IgD-negative memory B cell (primary cell): Measurements from ENCODE around the gene DHX40. TPM values are rescaled to one million over a fixed set of nuclear protein-coding genes. Genes with fewer than 3 reads are reported as not detected.

Experiments used
- H3K27ac Mint-ChIP-seq, 3 donors: one replicate each; pipeline ENCODE4 v1.8.0; 2020 to 2022; ENCODE audit warnings: mild to moderate bottlenecking in 3 of 3, mixed read lengths in 3 of 3, moderate library complexity in 1 of 3
- H3K27me3 Mint-ChIP-seq: one replicate; pipeline ENCODE4 v1.8.0; 2021; ENCODE audit warnings: mixed read lengths
- H3K36me3 Mint-ChIP-seq: one replicate; pipeline ENCODE4 v1.8.0; 2020; ENCODE audit warnings: mild to moderate bottlenecking, mixed read lengths
- H3K4me1 Mint-ChIP-seq, 3 donors: one replicate each; pipeline ENCODE4 v1.8.0; 2020 to 2022; ENCODE audit warnings: mixed read lengths in 3 of 3, mild to moderate bottlenecking in 1 of 3
- H3K4me3 Mint-ChIP-seq, 4 donors: one replicate each; pipeline ENCODE4 v1.8.0; 2020 to 2022; ENCODE audit warnings: mild to moderate bottlenecking in 4 of 4, mixed read lengths in 4 of 4, moderate library complexity in 3 of 4
- H3K9me3 Mint-ChIP-seq, 3 donors: one replicate each; pipeline ENCODE4 v1.8.0; 2020 to 2021; ENCODE audit warnings: mixed read lengths in 3 of 3, mild to moderate bottlenecking in 1 of 3
- polyA plus RNA-seq: library from polyadenylated mRNA; unstranded; fragments of 300-500 nt; fragmentation: Illumina TruSeq; gene quantifications from one replicate; pipeline ENCODE4 v1.2.3, GENCODE V29; 2021

Gene DHX40
- polyA plus RNA-seq, 1 donor from 2014 or later = 17.6 TPM

GRCh38 chr17:59631276-59631675, 65.9 kb downstream of the DHX40 start:
- Mint-ChIP-seq H3K4me1 (peaks cover 22 to 52% (median 50%) of the 10 kb centered on the region in 3 donors), H3K36me3 (no peaks in the 10 kb centered on the region), H3K4me3 (no peak overlapping the region)

GRCh38 chr17:59632398-59632797, 67.0 kb downstream of the DHX40 start:
- Mint-ChIP-seq H3K27me3 (no peaks in the 10 kb centered on the region), H3K36me3 (no peaks in the 10 kb centered on the region), H3K4me1 (peaks cover 20 to 49% (median 43%) of the 10 kb centered on the region in 3 donors), H3K9me3 (no peaks in the 10 kb centered on the region), H3K27ac (no peak overlapping the region), H3K4me3 (peak overlapping the region in 1 of 4 donors; percentile 17)

More at GRCh38 chr17:59631276-59631675, 65.9 kb downstream of the DHX40 start:
- no peaks in the 10 kb centered on the region for H3K9me3 Mint-ChIP-seq
- no peaks in the 10 kb centered on the region for H3K27me3 Mint-ChIP-seq
- no peak overlapping the region for H3K27ac Mint-ChIP-seq

GRCh38 chr17:59633658-59634359, 68.4 kb downstream of the DHX40 start:
- Mint-ChIP-seq H3K27me3 (no peaks in the 10 kb centered on the region), H3K4me1 (peaks cover 15 to 47% (median 39%) of the 10 kb centered on the region in 3 donors), H3K27ac (peak overlapping the region in 2 of 3 donors; percentile 62 to 73), H3K9me3 (no peaks in the 10 kb centered on the region), H3K4me3 (no peak overlapping the region), H3K36me3 (no peaks in the 10 kb centered on the region)

GRCh38 chr17:59634632-59635541, 69.5 kb downstream of the DHX40 start:
- Mint-ChIP-seq H3K9me3 (no peaks in the 10 kb centered on the region), H3K4me1 (peaks cover 15 to 46% (median 35%) of the 10 kb centered on the region in 3 donors), H3K27ac (peak overlapping the region in 1 of 3 donors; percentile 31), H3K4me3 (peak overlapping the region in 1 of 4 donors; percentile 22), H3K36me3 (no peaks in the 10 kb centered on the region), H3K27me3 (no peaks in the 10 kb centered on the region)

- peak overlapping the region in 1 of 3 donors; percentile 23 for H3K27ac Mint-ChIP-seq
- no peaks in the 10 kb centered on the region for H3K9me3 Mint-ChIP-seq
- H3K4me1 Mint-ChIP-seq = peaks cover 24 to 48% (median 40%) of the 10 kb centered on the region in 3 donors
- H3K4me3 Mint-ChIP-seq = peak overlapping the region in 1 of 4 donors; percentile 15
- H3K36me3 Mint-ChIP-seq = no peaks in the 10 kb centered on the region
- H3K27me3 Mint-ChIP-seq = no peaks in the 10 kb centered on the region
These were observed 72.4 kb downstream of the DHX40 start for GRCh38 chr17:59637611-59638310.

- Mint-ChIP-seq H3K27ac (no peak overlapping the region), H3K4me1 (peaks cover 31 to 50% (median 44%) of the 10 kb centered on the region in 3 donors), H3K4me3 (no peak overlapping the region), H3K27me3 (no peaks in the 10 kb centered on the region), H3K36me3 (no peaks in the 10 kb centered on the region), H3K9me3 (no peaks in the 10 kb centered on the region)
These were observed 73.1 kb downstream of the DHX40 start for GRCh38 chr17:59638553-59638952.

GRCh38 chr17:59641799-59642484, 76.5 kb downstream of the DHX40 start:
- no peaks in the 10 kb centered on the region for H3K9me3 Mint-ChIP-seq
- H3K36me3 Mint-ChIP-seq = no peaks in the 10 kb centered on the region
- H3K27me3 Mint-ChIP-seq = no peaks in the 10 kb centered on the region
- H3K4me1 Mint-ChIP-seq = peaks cover 39 to 40% (median 40%) of the 10 kb centered on the region in 3 donors
- H3K4me3 Mint-ChIP-seq = peak overlapping the region; percentile 30 to 88 (median 76)
- H3K27ac Mint-ChIP-seq = peak overlapping the region; percentile 43 to 72 (median 64)

GRCh38 chr17:59642565-59642964, 77.2 kb downstream of the DHX40 start:
- Mint-ChIP-seq H3K4me1 (peaks cover 39 to 40% (median 40%) of the 10 kb centered on the region in 3 donors), H3K9me3 (no peaks in the 10 kb centered on the region), H3K27me3 (no peaks in the 10 kb centered on the region), H3K27ac (peak overlapping the region; percentile 43 to 72 (median 64)), H3K36me3 (no peaks in the 10 kb centered on the region), H3K4me3 (peak overlapping the region; percentile 30 to 88 (median 76))

- Mint-ChIP-seq H3K9me3 (no peaks in the 10 kb centered on the region), H3K27me3 (no peaks in the 10 kb centered on the region), H3K4me1 (peaks cover 34 to 37% (median 36%) of the 10 kb centered on the region in 3 donors), H3K4me3 (peak overlapping the region in 3 of 4 donors; percentile 1 to 81 (median 14)), H3K36me3 (peaks cover 2% of the 10 kb centered on the region), H3K27ac (no peak overlapping the region)
These were observed 78.0 kb downstream of the DHX40 start for GRCh38 chr17:59643159-59644140.

GRCh38 chr17:59647288-59647687, 81.9 kb downstream of the DHX40 start:
- peaks cover 15 to 26% (median 25%) of the 10 kb centered on the region in 3 donors for H3K4me1 Mint-ChIP-seq
- no peak overlapping the region for H3K27ac Mint-ChIP-seq
- peaks cover 7% of the 10 kb centered on the region for H3K36me3 Mint-ChIP-seq

GRCh38 chr17:59649886-59650285, 84.5 kb downstream of the DHX40 start:
- peaks cover 0 to 3% (median 0%) of the 10 kb centered on the region in 3 donors for H3K9me3 Mint-ChIP-seq
- no peaks in the 10 kb centered on the region for H3K27me3 Mint-ChIP-seq
- no peak overlapping the region for H3K4me3 Mint-ChIP-seq
- H3K4me1 Mint-ChIP-seq = peaks cover 0 to 10% (median 9%) of the 10 kb centered on the region in 3 donors
- peaks cover 9% of the 10 kb centered on the region for H3K36me3 Mint-ChIP-seq
- no peak overlapping the region for H3K27ac Mint-ChIP-seq

More at GRCh38 chr17:59647288-59647687, 81.9 kb downstream of the DHX40 start:
- H3K9me3 Mint-ChIP-seq = peaks cover 0 to 3% (median 0%) of the 10 kb centered on the region in 3 donors
- H3K27me3 Mint-ChIP-seq = no peaks in the 10 kb centered on the region
- H3K4me3 Mint-ChIP-seq = no peak overlapping the region

- H3K27ac Mint-ChIP-seq = peak overlapping the region in 1 of 3 donors; percentile 45
- H3K4me3 Mint-ChIP-seq = no peak overlapping the region
- peaks cover 9% of the 10 kb centered on the region for H3K36me3 Mint-ChIP-seq
These were observed 85.2 kb downstream of the DHX40 start for GRCh38 chr17:59650642-59651041.

GRCh38 chr17:59651346-59651745, 85.9 kb downstream of the DHX40 start:
- Mint-ChIP-seq H3K4me3 (no peak overlapping the region), H3K36me3 (peaks cover 9% of the 10 kb centered on the region), H3K4me1 (peaks cover 0 to 11% (median 8%) of the 10 kb centered on the region in 3 donors), H3K27ac (no peak overlapping the region), H3K9me3 (peaks cover 0 to 3% (median 0%) of the 10 kb centered on the region in 3 donors), H3K27me3 (no peaks in the 10 kb centered on the region)

More at GRCh38 chr17:59650642-59651041, 85.2 kb downstream of the DHX40 start:
- Mint-ChIP-seq H3K9me3 (peaks cover 0 to 3% (median 0%) of the 10 kb centered on the region in 3 donors), H3K4me1 (peaks cover 0 to 9% (median 8%) of the 10 kb centered on the region in 3 donors), H3K27me3 (no peaks in the 10 kb centered on the region)
